ENCODE results near the gene OSBPL10. TPM values are rescaled to one million over a fixed set of nuclear protein-coding genes. Genes with fewer than 3 reads are reported as not detected.
"Not testable (repeated sequence)": the region's sequence is repeated elsewhere in the genome, so short reads cannot be mapped to it uniquely, and the experiment has no call there.

OSBPL10 gene
- total RNA-seq, 2 donors from 2014 or later = 0.17 to 2.9 TPM

DNA sequence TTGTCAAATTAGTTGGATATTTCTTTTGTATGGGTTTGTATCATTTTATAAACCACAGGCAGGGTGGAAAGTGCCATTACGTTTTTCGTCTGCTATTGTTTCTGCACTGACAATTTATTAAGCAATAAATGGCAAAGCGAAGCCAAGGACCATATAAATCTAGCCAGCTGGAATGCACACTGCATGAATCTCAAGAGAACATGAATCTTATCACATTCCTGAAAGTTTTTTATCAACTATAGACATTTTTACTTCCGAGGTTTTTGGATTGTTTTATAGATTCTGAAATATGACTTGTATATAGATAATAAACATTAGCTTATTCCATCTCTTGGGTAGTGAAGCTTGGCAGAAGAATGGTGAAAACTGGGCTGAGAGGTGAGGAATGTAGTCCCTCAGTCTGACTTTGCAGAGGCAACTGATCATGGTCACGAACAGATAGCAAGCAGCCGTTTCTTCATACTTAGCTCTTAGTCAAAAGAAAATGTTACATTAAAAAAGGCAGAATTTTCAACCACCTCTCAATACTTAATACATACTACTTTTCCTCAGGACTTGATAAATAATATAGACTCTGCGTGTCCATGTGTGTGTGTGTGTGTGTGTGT is 102.7 kb downstream of the OSBPL10 start:
- DNase-seq (ENCODE audit: low spot score) = no peak
- Mint-ChIP-seq H3K27ac (no peak overlapping the region), H3K4me1 (ENCODE audit: low read depth in 2 of 2) (no peaks in the 10 kb centered on the region), H3K4me3 (no peak overlapping the region), H3K9me3 (no peaks in the 10 kb centered on the region), H3K27me3 (peaks cover 8 to 19% of the 10 kb centered on the region in 2 donors), H3K36me3 (no peaks in the 10 kb centered on the region)
- ATAC-seq = no peak

DNA sequence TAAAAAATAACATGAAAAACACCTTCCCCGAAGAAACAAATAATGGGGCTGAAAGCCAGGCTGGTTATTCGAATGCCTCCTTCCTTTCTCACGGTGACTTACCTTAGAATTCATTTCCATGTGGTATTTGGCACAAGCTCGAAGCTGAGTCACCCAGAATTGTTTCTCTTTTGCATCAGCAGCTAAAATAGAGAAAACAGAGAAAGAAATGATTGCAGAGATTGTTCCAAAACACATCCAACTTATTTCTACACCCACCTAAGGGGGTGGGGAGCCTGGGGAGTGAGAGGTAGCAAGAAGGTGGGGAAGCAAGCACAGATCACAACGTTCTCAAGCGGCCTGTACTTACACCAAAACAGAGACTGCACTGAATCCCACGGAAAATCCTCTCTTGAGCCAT is 104.7 kb downstream of the OSBPL10 start:
- ATAC-seq (no peak), DNase-seq (ENCODE audit: low spot score) (no peak)
- Mint-ChIP-seq H3K4me3 (no peak overlapping the region), H3K9me3 (no peaks in the 10 kb centered on the region), H3K4me1 (ENCODE audit: low read depth in 2 of 2) (no peaks in the 10 kb centered on the region), H3K36me3 (no peaks in the 10 kb centered on the region), H3K27me3 (peaks cover 5 to 8% of the 10 kb centered on the region in 2 donors), H3K27ac (no peak overlapping the region)

DNA sequence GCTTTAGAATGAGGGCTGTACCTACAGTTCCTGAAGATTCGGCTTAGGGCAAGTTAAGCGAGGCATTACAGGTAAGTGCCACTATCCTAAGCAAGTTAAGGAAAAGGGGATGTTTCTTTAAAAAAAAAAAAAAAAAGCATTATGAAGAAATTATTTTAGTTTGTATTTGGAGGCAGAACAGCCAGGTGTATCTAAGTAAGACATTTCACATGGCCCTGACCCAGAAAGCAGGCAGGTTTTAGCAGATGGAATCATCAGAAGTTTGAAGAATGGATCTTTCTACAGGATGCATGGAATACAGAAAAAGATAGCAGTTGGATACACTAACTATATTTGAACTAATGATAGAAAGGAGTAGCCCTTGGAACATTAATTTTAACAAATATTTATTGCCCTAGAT is 105.6 kb downstream of the OSBPL10 start:
- H3K27ac Mint-ChIP-seq = no peak overlapping the region
- no peak for DNase-seq (ENCODE audit: low spot score)
- no peak overlapping the region for H3K4me3 Mint-ChIP-seq
- H3K36me3 Mint-ChIP-seq = no peaks in the 10 kb centered on the region
- no peak for ATAC-seq
- no peaks in the 10 kb centered on the region for H3K9me3 Mint-ChIP-seq
- H3K27me3 Mint-ChIP-seq = peaks cover 2 to 8% of the 10 kb centered on the region in 2 donors
- no peaks in the 10 kb centered on the region for H3K4me1 Mint-ChIP-seq (ENCODE audit: low read depth in 2 of 2)

DNA sequence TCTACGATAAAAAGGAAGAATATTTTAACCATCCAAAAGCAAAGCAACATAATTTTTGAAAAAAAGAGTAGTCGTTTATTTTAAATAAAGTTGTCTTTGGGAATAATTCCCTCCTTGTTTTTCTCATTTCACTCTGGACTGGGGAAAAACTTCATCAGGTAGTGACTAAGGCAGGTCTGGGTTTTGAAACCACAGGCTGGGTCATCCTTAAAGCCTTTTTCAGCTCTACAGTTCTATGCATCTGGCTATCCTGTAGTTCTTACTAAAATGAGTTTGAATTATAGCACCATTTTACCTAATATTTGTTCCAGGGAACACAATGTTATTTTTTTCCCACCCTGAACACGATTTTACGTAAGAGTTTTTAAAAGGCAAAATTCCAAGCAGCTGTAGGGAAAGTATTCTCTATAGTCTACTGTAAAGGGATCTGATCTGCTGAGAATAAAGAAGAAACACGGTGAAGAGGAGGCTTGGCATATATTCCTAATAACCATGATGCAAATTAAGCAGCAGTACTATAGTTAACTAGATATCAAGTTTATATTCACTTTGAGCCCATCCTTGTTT is 107.7 kb downstream of the OSBPL10 start:
- Mint-ChIP-seq H3K4me1 (ENCODE audit: low read depth in 2 of 2) (no peaks in the 10 kb centered on the region), H3K9me3 (no peaks in the 10 kb centered on the region), H3K27ac (no peak overlapping the region), H3K27me3 (peaks cover 2 to 8% of the 10 kb centered on the region in 2 donors), H3K36me3 (no peaks in the 10 kb centered on the region), H3K4me3 (no peak overlapping the region)
- DNase-seq (ENCODE audit: low spot score) (no peak), ATAC-seq (no peak)

DNA sequence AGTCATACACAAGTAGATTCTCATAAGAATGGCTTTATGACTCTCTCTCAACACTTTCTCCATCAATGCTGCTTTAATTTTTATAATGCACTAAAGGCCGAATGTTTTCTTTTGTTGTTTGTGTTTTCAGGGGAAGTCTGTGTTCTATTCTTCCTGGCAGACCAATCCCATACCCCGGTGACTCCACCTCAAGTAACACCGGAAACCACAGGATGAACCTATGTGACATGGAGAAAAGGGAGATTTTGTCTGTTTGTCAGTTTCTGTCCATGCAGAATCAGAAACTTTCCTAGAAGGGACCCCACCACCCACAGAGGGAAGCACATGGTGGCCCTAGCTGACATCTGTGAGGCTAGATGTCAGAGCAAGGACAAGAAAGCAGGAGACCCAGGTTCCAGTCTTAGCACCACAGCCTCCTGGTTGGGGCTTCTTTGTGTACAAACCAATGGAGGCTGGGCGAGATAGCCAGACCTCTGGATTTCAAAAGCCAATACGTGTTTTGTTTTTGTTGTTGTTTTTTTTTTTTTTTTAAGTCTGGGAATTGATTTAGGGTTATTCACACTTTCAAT is 109.0 kb downstream of the OSBPL10 start:
- DNase-seq (ENCODE audit: low spot score) (no peak), ATAC-seq (no peak)
- Mint-ChIP-seq H3K27me3 (peaks cover 2 to 8% of the 10 kb centered on the region in 2 donors), H3K4me1 (ENCODE audit: low read depth in 2 of 2) (no peaks in the 10 kb centered on the region), H3K27ac (no peak overlapping the region), H3K9me3 (no peaks in the 10 kb centered on the region), H3K4me3 (no peak overlapping the region), H3K36me3 (no peaks in the 10 kb centered on the region)

DNA sequence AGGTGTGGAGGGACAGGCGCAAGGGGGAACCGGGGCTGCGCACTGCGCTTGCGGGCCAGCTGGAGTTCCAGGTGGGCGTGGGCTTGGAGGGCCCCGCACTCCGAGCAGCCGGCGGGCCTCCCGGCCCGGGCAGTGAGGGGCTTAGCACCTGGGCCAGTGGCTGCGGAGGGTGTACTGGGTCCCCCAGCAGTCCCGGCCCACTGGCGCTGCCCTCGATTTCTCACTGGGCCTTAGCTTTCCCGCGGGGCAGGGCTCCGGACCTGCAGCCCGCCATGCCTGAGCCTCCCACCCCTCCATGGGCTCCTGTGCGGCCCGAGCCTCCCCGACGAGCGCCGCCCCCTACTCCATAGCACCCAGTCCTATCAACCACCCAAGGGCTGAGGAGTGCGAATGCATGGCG is 111.0 kb downstream of the OSBPL10 start:
- not testable (repeated sequence) for H3K4me3 Mint-ChIP-seq; H3K9me3 Mint-ChIP-seq; DNase-seq (ENCODE audit: low spot score); H3K4me1 Mint-ChIP-seq (ENCODE audit: low read depth in 2 of 2); H3K27ac Mint-ChIP-seq; H3K36me3 Mint-ChIP-seq; ATAC-seq
- peaks cover 2 to 18% of the 10 kb centered on the region in 2 donors for H3K27me3 Mint-ChIP-seq

DNA sequence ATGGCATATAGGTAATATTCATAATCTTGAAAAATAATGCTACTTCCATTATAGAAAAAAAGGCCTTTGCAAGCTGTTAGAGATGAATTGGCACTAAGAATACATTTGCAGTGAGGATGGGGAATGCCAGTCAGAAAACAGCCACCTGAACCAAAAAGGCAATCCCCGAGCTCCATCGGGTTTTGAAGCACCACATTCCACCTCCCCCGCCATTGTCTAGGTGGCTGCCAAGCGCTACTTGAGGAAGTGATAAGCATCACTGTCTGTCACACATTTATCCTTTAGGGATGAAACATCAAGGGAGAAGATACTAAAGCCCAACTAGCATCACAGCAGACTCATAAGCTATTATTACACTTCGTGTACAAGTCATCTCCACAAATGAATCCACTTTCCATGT is 112.8 kb downstream of the OSBPL10 start:
- DNase-seq (ENCODE audit: low spot score) (no peak), ATAC-seq (no peak)
- Mint-ChIP-seq H3K36me3 (no peaks in the 10 kb centered on the region), H3K27ac (no peak overlapping the region), H3K4me1 (ENCODE audit: low read depth in 2 of 2) (no peaks in the 10 kb centered on the region), H3K4me3 (no peak overlapping the region), H3K9me3 (no peaks in the 10 kb centered on the region), H3K27me3 (peaks cover 2 to 11% of the 10 kb centered on the region in 2 donors)

DNA sequence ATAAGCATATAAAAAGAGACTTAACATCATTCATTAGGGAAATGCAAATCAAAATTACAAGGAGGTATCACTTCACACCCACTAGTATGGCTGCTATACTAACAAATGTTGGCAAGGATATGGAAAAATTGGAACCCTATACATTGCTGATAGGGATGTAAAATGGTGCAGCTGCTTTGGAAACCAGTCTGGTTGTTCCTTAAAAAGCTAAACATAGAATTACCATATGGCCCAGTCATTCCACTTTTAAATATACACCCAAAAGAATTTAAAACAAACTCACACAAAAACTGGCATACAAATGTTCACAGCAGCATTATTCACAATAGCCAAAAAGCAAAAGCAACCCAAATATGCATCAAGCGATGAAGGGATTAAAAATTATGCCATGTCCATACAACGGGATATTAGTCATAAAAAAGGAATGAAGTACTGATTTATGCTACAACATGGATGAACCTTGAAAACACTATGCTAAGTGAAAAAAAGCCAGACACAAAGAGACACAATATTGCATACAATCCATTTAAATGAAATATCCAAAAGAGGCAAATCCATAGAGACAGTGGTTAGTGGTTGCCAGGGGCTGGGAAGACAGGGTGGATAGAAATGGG is 118.3 kb downstream of the OSBPL10 start:
- DNase-seq (ENCODE audit: low spot score) = no peak

DNA sequence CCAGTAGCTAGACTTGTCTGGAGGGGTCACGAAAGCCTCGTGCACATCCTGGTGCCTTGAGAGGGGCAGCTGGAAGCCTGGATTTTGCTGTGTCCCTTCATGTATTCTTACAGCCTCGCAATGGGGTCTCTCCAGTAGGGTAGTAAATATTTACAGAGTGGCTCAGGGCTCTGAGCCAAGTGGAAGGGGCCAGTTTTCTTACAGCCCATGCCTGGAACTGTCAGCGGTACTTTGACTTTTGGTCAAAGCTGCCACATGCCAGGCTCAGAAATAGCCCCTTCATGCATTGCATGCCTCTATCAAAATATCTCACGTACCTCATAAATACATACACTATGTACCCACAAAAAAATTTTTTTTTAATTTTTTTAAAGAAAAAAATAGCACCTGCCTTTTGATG is 119.2 kb downstream of the OSBPL10 start:
- H3K27ac Mint-ChIP-seq = no peak overlapping the region
- no peaks in the 10 kb centered on the region for H3K36me3 Mint-ChIP-seq
- H3K9me3 Mint-ChIP-seq = no peaks in the 10 kb centered on the region
- peaks cover 7 to 15% of the 10 kb centered on the region in 2 donors for H3K27me3 Mint-ChIP-seq
- H3K4me1 Mint-ChIP-seq (ENCODE audit: low read depth in 2 of 2) = no peaks in the 10 kb centered on the region
- DNase-seq (ENCODE audit: low spot score) = no peak
- no peak for ATAC-seq
- H3K4me3 Mint-ChIP-seq = no peak overlapping the region

More for the DNA sequence above, 118.3 kb downstream of the OSBPL10 start:
- Mint-ChIP-seq H3K36me3 (no peaks in the 10 kb centered on the region), H3K27ac (no peak overlapping the region), H3K4me3 (no peak overlapping the region), H3K27me3 (peaks cover 7 to 17% of the 10 kb centered on the region in 2 donors), H3K4me1 (ENCODE audit: low read depth in 2 of 2) (no peaks in the 10 kb centered on the region), H3K9me3 (no peaks in the 10 kb centered on the region)
- ATAC-seq = no peak

DNA sequence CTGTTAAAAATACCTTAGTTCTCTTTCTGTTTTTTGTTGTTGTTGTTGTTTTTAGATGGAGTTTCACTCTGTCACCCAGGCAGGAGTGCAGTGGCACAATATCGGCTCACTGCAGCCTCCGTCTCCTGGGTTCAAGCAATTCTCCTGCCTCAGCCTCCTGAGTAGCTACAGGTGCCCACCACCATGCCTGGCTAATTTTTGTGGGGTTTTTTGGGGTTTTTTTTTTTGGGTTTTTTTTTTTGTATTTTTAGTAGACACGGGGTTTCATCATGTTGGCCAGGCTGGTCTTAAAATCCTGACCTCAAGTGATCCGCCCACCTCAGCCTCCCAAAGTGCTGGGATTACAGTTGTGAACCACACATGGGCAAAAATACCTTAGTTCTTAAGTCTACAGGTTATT is 120.4 kb downstream of the OSBPL10 start:
- not testable (repeated sequence) for ATAC-seq; H3K27me3 Mint-ChIP-seq; H3K27ac Mint-ChIP-seq; H3K36me3 Mint-ChIP-seq; DNase-seq (ENCODE audit: low spot score); H3K4me3 Mint-ChIP-seq; H3K4me1 Mint-ChIP-seq (ENCODE audit: low read depth in 2 of 2); H3K9me3 Mint-ChIP-seq

DNA sequence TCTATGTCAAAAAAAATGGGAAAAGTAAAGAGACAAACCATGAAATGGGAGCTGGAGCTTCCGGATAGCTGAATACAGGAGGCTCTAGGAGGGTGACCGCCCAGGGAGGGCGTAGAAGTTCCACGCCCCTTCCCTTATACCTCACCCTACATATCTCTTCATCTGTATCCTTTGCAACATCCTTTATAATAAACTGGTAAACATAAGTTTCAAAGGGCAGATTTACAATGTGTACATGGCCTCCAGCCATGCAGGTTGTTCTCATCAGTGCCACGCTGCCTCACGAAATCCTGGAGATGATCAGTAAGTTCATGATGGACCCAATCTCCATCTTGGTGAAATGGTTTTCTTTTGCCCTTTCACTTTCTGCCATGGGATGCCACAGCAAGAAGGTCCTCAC is 121.8 kb downstream of the OSBPL10 start:
- Mint-ChIP-seq H3K4me1 (ENCODE audit: low read depth in 2 of 2) (no peaks in the 10 kb centered on the region), H3K27me3 (peaks cover 7% of the 10 kb centered on the region in 2 donors)
- no peak for ATAC-seq

DNA sequence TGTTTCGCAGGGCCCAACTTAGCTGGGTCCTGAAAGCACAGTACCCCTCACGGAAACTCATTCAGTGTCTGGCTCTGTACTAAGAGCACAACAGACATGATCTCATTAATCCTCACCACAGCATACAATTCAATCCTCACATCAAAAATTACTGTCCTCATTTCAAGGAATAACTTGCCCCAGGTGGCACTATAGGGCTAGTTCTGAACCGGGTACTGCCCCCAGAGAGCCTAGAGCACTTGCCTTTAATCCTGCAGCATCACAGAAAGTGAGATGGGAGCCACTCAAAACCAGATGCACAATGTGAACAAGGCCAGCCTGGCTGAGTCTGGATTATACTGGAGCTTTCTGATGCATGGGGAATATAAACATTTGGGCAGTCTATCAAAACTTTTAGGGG is 122.6 kb downstream of the OSBPL10 start:
- Mint-ChIP-seq H3K36me3 (no peaks in the 10 kb centered on the region), H3K4me3 (no peak overlapping the region), H3K27ac (no peak overlapping the region), H3K27me3 (peaks cover 7 to 9% of the 10 kb centered on the region in 2 donors), H3K4me1 (ENCODE audit: low read depth in 2 of 2) (no peaks in the 10 kb centered on the region), H3K9me3 (no peaks in the 10 kb centered on the region)
- ATAC-seq (no peak), DNase-seq (ENCODE audit: low spot score) (no peak)

More for the DNA sequence above, 121.8 kb downstream of the OSBPL10 start:
- DNase-seq (ENCODE audit: low spot score) = no peak
- Mint-ChIP-seq H3K4me3 (no peak overlapping the region), H3K9me3 (no peaks in the 10 kb centered on the region), H3K36me3 (no peaks in the 10 kb centered on the region), H3K27ac (no peak overlapping the region)

DNA sequence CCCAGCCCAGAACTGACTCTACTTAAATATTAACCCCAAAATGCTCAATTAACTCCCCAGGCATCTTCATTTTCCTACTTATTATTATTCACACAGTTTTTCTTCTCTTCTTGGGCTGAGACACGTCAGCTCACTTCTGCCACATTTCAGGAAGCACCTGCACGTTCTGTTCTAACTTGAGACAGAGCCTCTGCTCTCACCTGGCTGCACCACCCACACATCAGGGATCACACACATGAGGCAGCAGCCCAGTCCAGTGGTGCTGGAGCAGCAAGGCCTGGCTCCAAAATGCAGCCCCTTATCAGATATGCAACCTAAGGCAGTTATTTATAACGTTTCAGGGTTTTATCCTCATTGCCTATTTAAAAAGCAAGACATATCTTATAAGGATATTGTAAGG is 127.5 kb downstream of the OSBPL10 start:
- DNase-seq (ENCODE audit: low spot score) = no peak
- H3K4me1 Mint-ChIP-seq (ENCODE audit: low read depth in 2 of 2) = no peaks in the 10 kb centered on the region
- H3K9me3 Mint-ChIP-seq = no peaks in the 10 kb centered on the region
- H3K4me3 Mint-ChIP-seq = no peak overlapping the region
- ATAC-seq = no peak
- no peaks in the 10 kb centered on the region for H3K36me3 Mint-ChIP-seq
- peaks cover 1 to 13% of the 10 kb centered on the region in 2 donors for H3K27me3 Mint-ChIP-seq
- H3K27ac Mint-ChIP-seq = no peak overlapping the region

DNA sequence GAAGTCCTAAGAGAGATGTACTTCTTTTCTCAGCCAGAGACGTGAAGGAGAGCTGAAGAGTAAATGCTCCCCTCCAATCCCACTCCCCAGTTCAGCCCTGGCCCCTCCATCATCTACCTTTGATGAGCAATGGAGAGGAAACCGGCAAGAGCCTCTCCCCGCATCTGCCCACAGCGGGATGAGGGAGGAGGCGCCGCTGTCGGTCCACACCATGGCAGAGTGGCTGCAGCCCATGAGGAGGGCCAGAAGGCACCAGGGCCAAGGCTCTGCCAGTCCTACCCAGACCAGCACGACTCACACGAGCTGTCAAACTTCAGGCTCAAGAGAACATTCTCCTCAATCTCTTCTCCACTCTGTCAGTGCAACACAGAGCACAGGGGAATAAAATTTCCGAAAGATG is 129.8 kb downstream of the OSBPL10 start:
- Mint-ChIP-seq H3K4me1 (ENCODE audit: low read depth in 2 of 2) (no peaks in the 10 kb centered on the region), H3K4me3 (no peak overlapping the region), H3K36me3 (no peaks in the 10 kb centered on the region), H3K27me3 (peaks cover 3 to 10% of the 10 kb centered on the region in 2 donors), H3K9me3 (no peaks in the 10 kb centered on the region), H3K27ac (no peak overlapping the region)
- ATAC-seq = peak in 1 of 2 donors; percentile 52
- DNase-seq (ENCODE audit: low spot score) = no peak

Measured in natural killer cell treated with Interleukin-12 subunit alpha and Interleukin-12 subunit beta and Interleukin-15 and Interleukin-18, amount 100 ng/mL, for 72 hours (primary cell).